Measurements from ENCODE around the gene LRRC63. TPM values are rescaled to one million over a fixed set of nuclear protein-coding genes. Genes with fewer than 3 reads are reported as not detected.
A peak's percentile ranks its signal among the peaks of the same experiment; 100 is the strongest.

Gene LRRC63
- total RNA-seq, 1 experiment from 2014 or later: not detected

- ChIA-PET CTCF (interaction anchor here (1.2 kb wide), 1 partner anchor 67 kb away, joined by 4 read pairs; the partner anchor contains the start of gene RUBCNL), POLR2A (no interaction called here)
- Mint-ChIP-seq H3K9me3 (ENCODE audit: unreplicated experiment) (peaks cover 4% of the 10 kb centered on the region), H3K27ac (ENCODE audit: unreplicated experiment) (no peak overlapping the region), H3K4me1 (ENCODE audit: low read depth, unreplicated experiment) (peaks cover 3% of the 10 kb centered on the region), H3K27me3 (ENCODE audit: insufficient read depth, unreplicated experiment) (no peaks in the 10 kb centered on the region), H3K36me3 (ENCODE audit: insufficient read depth, unreplicated experiment) (no peaks in the 10 kb centered on the region), H3K4me3 (ENCODE audit: unreplicated experiment) (no peak overlapping the region)
- H3K27me3 ChIP-seq (replicated peaks; ENCODE audit: control insufficient read depth, insufficient read depth, low read length): no peaks in the 10 kb centered on the region
- no peak overlapping the region for H3K4me3 ChIP-seq (ENCODE audit: low read depth, low read length)
- no peaks in the 10 kb centered on the region for H3K9me3 ChIP-seq
- H3K36me3 ChIP-seq (ENCODE audit: control insufficient read depth, insufficient read depth, low read length): no peaks in the 10 kb centered on the region
- no peaks in the 10 kb centered on the region for H3K4me1 ChIP-seq
- DNase-seq: no peak
- no peak for TF ChIP-seq CTCF (IDR thresholded peaks at IDR 0.05; ENCODE audit: insufficient read depth in 1 of 2, low read depth in 1 of 2, low read length in 1 of 2, severe bottlenecking in 1 of 2, unreplicated experiment in 1 of 2)
- intact Hi-C loops (cut with micrococcal nuclease; ENCODE audit: unreplicated experiment): loop anchor here (2.0 to 10.0 kb wide), 4 partner anchors 32 to 516 kb away; no protein-coding TSS in a partner anchor
- no TSS peak for BruUV-seq (replicated peaks)
Measured at GRCh38 chr13:46320406-46320805, 108.7 kb downstream of the LRRC63 start.

GRCh38 chr13:46320821-46321220, 109.1 kb downstream of the LRRC63 start:
- no peak for TF ChIP-seq CTCF (IDR thresholded peaks at IDR 0.05; ENCODE audit: insufficient read depth in 1 of 2, low read depth in 1 of 2, low read length in 1 of 2, severe bottlenecking in 1 of 2, unreplicated experiment in 1 of 2)
- intact Hi-C loops (cut with micrococcal nuclease; ENCODE audit: unreplicated experiment): loop anchor here (1.0 to 10.0 kb wide), 5 partner anchors 32 to 516 kb away; no protein-coding TSS in a partner anchor
- Mint-ChIP-seq H3K9me3 (ENCODE audit: unreplicated experiment) (no peaks in the 10 kb centered on the region), H3K4me3 (ENCODE audit: unreplicated experiment) (no peak overlapping the region), H3K4me1 (ENCODE audit: low read depth, unreplicated experiment) (no peaks in the 10 kb centered on the region), H3K36me3 (ENCODE audit: insufficient read depth, unreplicated experiment) (no peaks in the 10 kb centered on the region), H3K27me3 (ENCODE audit: insufficient read depth, unreplicated experiment) (no peaks in the 10 kb centered on the region), H3K27ac (ENCODE audit: unreplicated experiment) (no peak overlapping the region)
- ChIA-PET CTCF (interaction anchor here (1.0 to 1.5 kb wide), 6 partner anchors 32 to 513 kb away, joined by 3 to 5 read pairs (median 4); partner anchors contain the start of gene RUBCNL), POLR2A (no interaction called here)
- H3K4me3 ChIP-seq (ENCODE audit: low read depth, low read length): no peak overlapping the region
- H3K9me3 ChIP-seq: no peaks in the 10 kb centered on the region
- no peaks in the 10 kb centered on the region for H3K4me1 ChIP-seq
- H3K27me3 ChIP-seq (replicated peaks; ENCODE audit: control insufficient read depth, insufficient read depth, low read length): no peaks in the 10 kb centered on the region
- DNase-seq: no peak
- no TSS peak for BruUV-seq (replicated peaks)
- H3K36me3 ChIP-seq (ENCODE audit: control insufficient read depth, insufficient read depth, low read length): no peaks in the 10 kb centered on the region

- H3K36me3 Mint-ChIP-seq (ENCODE audit: insufficient read depth, unreplicated experiment): no peaks in the 10 kb centered on the region
- H3K4me3 Mint-ChIP-seq (ENCODE audit: unreplicated experiment): no peak overlapping the region
- Histone ChIP-seq H3K27me3 (replicated peaks; ENCODE audit: control insufficient read depth, insufficient read depth, low read length) (no peaks in the 10 kb centered on the region), H3K36me3 (ENCODE audit: control insufficient read depth, insufficient read depth, low read length) (no peaks in the 10 kb centered on the region), H3K9me3 (no peaks in the 10 kb centered on the region), H3K4me1 (no peaks in the 10 kb centered on the region), H3K4me3 (ENCODE audit: low read depth, low read length) (no peak overlapping the region)
- H3K9me3 Mint-ChIP-seq (ENCODE audit: unreplicated experiment): no peaks in the 10 kb centered on the region
- H3K27ac Mint-ChIP-seq (ENCODE audit: unreplicated experiment): no peak overlapping the region
- no TSS peak for BruUV-seq (replicated peaks)
- peak; percentile 56 to 61 for DNase-seq
- ChIA-PET POLR2A (no interaction called here), CTCF (interaction anchor here (0.6 to 1.5 kb wide), 7 partner anchors 33 to 846 kb away, joined by 3 to 5 read pairs (median 3); partner anchors contain the start of gene RUBCNL)
- intact Hi-C loops (cut with micrococcal nuclease; ENCODE audit: unreplicated experiment): loop anchor here (1.0 to 10.0 kb wide), 5 partner anchors 33 to 517 kb away; no protein-coding TSS in a partner anchor
- H3K27me3 Mint-ChIP-seq (ENCODE audit: insufficient read depth, unreplicated experiment): no peaks in the 10 kb centered on the region
- H3K4me1 Mint-ChIP-seq (ENCODE audit: low read depth, unreplicated experiment): no peaks in the 10 kb centered on the region
- TF ChIP-seq CTCF (IDR thresholded peaks at IDR 0.05; ENCODE audit: insufficient read depth in 1 of 2, low read depth in 1 of 2, low read length in 1 of 2, severe bottlenecking in 1 of 2, unreplicated experiment in 1 of 2): peak; percentile 83 to 87
Measured at GRCh38 chr13:46321494-46322225, 109.9 kb downstream of the LRRC63 start.

Data from Caco-2 (cell line).